Panc1 (cell line): ENCODE results near the gene LRRK1.

ENCODE experiments used
- CTCF ChIP-seq: fragments of 450-650 bp; IDR thresholded peaks from 2 replicates; pipeline ENCODE4 v1.5.1; 2017; ENCODE audit warnings: mild to moderate bottlenecking
- POLR2AphosphoS5 ChIP-seq: IDR thresholded peaks from 2 replicates; pipeline ENCODE4 v1.6.1; 2012; ENCODE audit warnings: mild to moderate bottlenecking, low read depth, low read length, moderate library complexity

- TF ChIP-seq CTCF (no peak), POLR2AphosphoS5 (no peak)
Observed at GRCh38 chr15:101049856-101050622, 130.9 kb downstream of the LRRK1 start.
